ENCODE measurements around the gene TMED10. TPM values are rescaled to one million over a fixed set of nuclear protein-coding genes. Genes with fewer than 3 reads are reported as not detected.

The TMED10 gene
- total and polyA plus RNA-seq, 2 of the 13 experiments (the other 11 are each of a cell fraction or from before 2014, with no cell fraction given), result 311 to 377 TPM

DNA sequence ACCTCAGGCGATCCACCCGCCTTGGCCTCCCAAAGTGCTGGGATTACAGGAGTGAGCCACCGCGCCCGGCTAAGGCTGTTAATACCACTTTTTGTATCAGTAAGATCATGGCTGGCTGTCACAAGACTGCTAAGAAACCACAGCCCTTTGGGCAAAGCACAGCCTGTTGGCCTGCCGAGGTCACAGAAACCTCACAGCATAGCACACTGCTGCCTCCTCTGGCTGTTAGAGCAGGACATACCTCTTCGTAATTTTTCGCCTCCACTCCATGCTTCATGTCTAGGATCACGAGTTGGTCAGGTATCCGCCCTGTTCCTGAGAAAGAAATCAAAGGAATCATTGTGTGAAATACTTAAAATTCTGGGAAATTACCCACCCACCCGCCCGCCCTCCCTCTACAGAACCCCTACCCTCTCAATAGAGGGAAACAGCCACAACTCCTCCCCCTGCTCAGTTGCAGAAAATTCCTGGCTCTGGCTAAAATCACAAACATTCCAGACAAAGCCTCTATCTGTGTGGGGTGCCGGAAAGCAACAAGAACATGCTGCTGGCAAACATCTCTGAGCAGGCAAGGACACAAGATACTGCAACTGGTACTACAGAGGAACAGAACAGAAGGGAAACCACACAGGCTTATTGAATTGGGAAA, 28.9 kb downstream of the TMED10 start (continued):
- TF ChIP-seq, protein P1, sequence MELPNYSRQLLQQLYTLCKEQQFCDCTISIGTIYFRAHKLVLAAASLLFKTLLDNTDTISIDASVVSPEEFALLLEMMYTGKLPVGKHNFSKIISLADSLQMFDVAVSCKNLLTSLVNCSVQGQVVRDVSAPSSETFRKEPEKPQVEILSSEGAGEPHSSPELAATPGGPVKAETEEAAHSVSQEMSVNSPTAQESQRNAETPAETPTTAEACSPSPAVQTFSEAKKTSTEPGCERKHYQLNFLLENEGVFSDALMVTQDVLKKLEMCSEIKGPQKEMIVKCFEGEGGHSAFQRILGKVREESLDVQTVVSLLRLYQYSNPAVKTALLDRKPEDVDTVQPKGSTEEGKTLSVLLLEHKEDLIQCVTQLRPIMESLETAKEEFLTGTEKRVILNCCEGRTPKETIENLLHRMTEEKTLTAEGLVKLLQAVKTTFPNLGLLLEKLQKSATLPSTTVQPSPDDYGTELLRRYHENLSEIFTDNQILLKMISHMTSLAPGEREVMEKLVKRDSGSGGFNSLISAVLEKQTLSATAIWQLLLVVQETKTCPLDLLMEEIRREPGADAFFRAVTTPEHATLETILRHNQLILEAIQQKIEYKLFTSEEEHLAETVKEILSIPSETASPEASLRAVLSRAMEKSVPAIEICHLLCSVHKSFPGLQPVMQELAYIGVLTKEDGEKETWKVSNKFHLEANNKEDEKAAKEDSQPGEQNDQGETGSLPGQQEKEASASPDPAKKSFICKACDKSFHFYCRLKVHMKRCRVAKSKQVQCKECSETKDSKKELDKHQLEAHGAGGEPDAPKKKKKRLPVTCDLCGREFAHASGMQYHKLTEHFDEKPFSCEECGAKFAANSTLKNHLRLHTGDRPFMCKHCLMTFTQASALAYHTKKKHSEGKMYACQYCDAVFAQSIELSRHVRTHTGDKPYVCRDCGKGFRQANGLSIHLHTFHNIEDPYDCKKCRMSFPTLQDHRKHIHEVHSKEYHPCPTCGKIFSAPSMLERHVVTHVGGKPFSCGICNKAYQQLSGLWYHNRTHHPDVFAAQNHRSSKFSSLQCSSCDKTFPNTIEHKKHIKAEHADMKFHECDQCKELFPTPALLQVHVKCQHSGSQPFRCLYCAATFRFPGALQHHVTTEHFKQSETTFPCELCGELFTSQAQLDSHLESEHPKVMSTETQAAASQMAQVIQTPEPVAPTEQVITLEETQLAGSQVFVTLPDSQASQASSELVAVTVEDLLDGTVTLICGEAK (IDR thresholded peaks at IDR 0.05), result no peak
- TF ChIP-seq, protein P1 (CRISPR knock-in tag; IDR thresholded peaks at IDR 0.05), result no peak
- TF ChIP-seq, protein P2, sequence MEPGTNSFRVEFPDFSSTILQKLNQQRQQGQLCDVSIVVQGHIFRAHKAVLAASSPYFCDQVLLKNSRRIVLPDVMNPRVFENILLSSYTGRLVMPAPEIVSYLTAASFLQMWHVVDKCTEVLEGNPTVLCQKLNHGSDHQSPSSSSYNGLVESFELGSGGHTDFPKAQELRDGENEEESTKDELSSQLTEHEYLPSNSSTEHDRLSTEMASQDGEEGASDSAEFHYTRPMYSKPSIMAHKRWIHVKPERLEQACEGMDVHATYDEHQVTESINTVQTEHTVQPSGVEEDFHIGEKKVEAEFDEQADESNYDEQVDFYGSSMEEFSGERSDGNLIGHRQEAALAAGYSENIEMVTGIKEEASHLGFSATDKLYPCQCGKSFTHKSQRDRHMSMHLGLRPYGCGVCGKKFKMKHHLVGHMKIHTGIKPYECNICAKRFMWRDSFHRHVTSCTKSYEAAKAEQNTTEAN (CRISPR knock-in tag; conservative IDR thresholded peaks at IDR 0.05), result no peak
- TF ChIP-seq ZNF367 (CRISPR knock-in tag; IDR thresholded peaks at IDR 0.05; ENCODE audit: borderline replicate concordance) (no peak), U2AF2 (IDR thresholded peaks at IDR 0.05; ENCODE audit: low read depth, low read length) (no peak), REL (CRISPR knock-in tag; conservative IDR thresholded peaks at IDR 0.05) (no peak), ZNF563 (CRISPR knock-in tag; IDR thresholded peaks at IDR 0.05) (no peak), XRCC5 (optimal IDR thresholded peaks at IDR 0.05; ENCODE audit: low read length) (peak; percentile 28), ONECUT2 (CRISPR knock-in tag; IDR thresholded peaks at IDR 0.05) (no peak), FOXJ3 (CRISPR knock-in tag; IDR thresholded peaks at IDR 0.05; ENCODE audit: borderline replicate concordance) (no peak), ZNF331 (CRISPR knock-in tag; IDR thresholded peaks at IDR 0.05) (peak; percentile 84; the same call in 1 of the 2 replicates)
- TF ChIP-seq, protein P3, sequence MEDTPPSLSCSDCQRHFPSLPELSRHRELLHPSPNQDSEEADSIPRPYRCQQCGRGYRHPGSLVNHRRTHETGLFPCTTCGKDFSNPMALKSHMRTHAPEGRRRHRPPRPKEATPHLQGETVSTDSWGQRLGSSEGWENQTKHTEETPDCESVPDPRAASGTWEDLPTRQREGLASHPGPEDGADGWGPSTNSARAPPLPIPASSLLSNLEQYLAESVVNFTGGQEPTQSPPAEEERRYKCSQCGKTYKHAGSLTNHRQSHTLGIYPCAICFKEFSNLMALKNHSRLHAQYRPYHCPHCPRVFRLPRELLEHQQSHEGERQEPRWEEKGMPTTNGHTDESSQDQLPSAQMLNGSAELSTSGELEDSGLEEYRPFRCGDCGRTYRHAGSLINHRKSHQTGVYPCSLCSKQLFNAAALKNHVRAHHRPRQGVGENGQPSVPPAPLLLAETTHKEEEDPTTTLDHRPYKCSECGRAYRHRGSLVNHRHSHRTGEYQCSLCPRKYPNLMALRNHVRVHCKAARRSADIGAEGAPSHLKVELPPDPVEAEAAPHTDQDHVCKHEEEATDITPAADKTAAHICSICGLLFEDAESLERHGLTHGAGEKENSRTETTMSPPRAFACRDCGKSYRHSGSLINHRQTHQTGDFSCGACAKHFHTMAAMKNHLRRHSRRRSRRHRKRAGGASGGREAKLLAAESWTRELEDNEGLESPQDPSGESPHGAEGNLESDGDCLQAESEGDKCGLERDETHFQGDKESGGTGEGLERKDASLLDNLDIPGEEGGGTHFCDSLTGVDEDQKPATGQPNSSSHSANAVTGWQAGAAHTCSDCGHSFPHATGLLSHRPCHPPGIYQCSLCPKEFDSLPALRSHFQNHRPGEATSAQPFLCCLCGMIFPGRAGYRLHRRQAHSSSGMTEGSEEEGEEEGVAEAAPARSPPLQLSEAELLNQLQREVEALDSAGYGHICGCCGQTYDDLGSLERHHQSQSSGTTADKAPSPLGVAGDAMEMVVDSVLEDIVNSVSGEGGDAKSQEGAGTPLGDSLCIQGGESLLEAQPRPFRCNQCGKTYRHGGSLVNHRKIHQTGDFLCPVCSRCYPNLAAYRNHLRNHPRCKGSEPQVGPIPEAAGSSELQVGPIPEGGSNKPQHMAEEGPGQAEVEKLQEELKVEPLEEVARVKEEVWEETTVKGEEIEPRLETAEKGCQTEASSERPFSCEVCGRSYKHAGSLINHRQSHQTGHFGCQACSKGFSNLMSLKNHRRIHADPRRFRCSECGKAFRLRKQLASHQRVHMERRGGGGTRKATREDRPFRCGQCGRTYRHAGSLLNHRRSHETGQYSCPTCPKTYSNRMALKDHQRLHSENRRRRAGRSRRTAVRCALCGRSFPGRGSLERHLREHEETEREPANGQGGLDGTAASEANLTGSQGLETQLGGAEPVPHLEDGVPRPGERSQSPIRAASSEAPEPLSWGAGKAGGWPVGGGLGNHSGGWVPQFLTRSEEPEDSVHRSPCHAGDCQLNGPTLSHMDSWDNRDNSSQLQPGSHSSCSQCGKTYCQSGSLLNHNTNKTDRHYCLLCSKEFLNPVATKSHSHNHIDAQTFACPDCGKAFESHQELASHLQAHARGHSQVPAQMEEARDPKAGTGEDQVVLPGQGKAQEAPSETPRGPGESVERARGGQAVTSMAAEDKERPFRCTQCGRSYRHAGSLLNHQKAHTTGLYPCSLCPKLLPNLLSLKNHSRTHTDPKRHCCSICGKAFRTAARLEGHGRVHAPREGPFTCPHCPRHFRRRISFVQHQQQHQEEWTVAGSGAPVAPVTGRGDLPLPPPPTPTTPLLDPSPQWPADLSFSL (CRISPR knock-in tag; IDR thresholded peaks at IDR 0.05), result no peak
